GM12878 (cell line): ENCODE results near the gene SLX9. TPM values are rescaled to one million over a fixed set of nuclear protein-coding genes. Genes with fewer than 3 reads are reported as not detected.

Experiments
- ATAC-seq: fragments of 200-7000 bp; cut with Tn5 transposase; 3 replicates; pipeline ENCODE4 v1.9.1; 2020; ENCODE audit warnings: mild to moderate bottlenecking, moderate library complexity
- BruUV-seq: library from RNA; stranded (reverse); fragments of 400-500 nt; replicated peaks from 2 replicates; lab custom pipeline; 2021; lab: Mats Ljungman, UMichigan
- CTCF ChIA-PET: fragments of 300-600 bp; sonication (Branson Sonifier 250); formaldehyde crosslinking; extraction: SDS; loops from one replicate; lab custom pipeline; 2021; ENCODE audit warnings: inconsistent platforms; lab: Yijun Ruan, JAX
- POLR2A ChIA-PET: fragments of 350-600 bp; formaldehyde crosslinking; extraction: SDS; loops from one replicate; lab custom pipeline; 2021; ENCODE audit warnings: inconsistent platforms; lab: Charles Lee
- RAD21 ChIA-PET: fragments of 300-600 bp; sonication (Branson Sonifier 250); formaldehyde crosslinking; loops from one replicate; lab custom pipeline; 2023; ENCODE audit warnings: antibody characterized with exemption; ENCODE audit not compliant: unreplicated experiment; lab: Charles Lee
- SMC1A ChIA-PET: fragments of 300-600 bp; sonication (Branson Sonifier 250); formaldehyde crosslinking; loops from one replicate; lab custom pipeline; 2023; ENCODE audit not compliant: unreplicated experiment, uncharacterized antibody; lab: Charles Lee
- DNase-seq: peaks from one replicate; pipeline ENCODE4 v3.0.0-alpha.2; 2011; ENCODE audit warnings: low read depth, low spot score
- FAIRE-seq: peaks from 3 replicates; lab custom pipeline; 2011; peaks lifted over from hg19 to GRCh38; lab: Jason Lieb, UNC
- H2AFZ ChIP-seq: 2 replicates; pipeline ENCODE4 v1.6.0; 2011; ENCODE audit warnings: low read depth, low read length, control low read depth; ENCODE audit not compliant: control insufficient read depth
- H3K27ac ChIP-seq: 2 replicates; pipeline ENCODE4 v1.5.1; 2011; ENCODE audit warnings: control low read depth; ENCODE audit not compliant: control insufficient read depth, insufficient read depth
- H3K27me3 ChIP-seq, 2 experiments: replicated peaks in 1 of 2; 2 replicates each; pipeline versions ENCODE4 v1.6.0 to v1.6.1; 2011; ENCODE audit warnings: low read length in 1 of 2; ENCODE audit not compliant: control insufficient read depth in 2 of 2, insufficient read depth in 2 of 2
- H3K36me3 ChIP-seq, 2 experiments: 2 replicates each; pipeline ENCODE4 v1.5.1; 2011; ENCODE audit warnings: low read length in 1 of 2; ENCODE audit not compliant: control insufficient read depth in 2 of 2, insufficient read depth in 2 of 2
- H3K4me1 ChIP-seq: 2 replicates; pipeline ENCODE4 v1.6.1; 2011; ENCODE audit warnings: mild to moderate bottlenecking, low read length, moderate library complexity, mixed read lengths; ENCODE audit not compliant: control insufficient read depth, insufficient read depth
- H3K4me2 ChIP-seq: 2 replicates; pipeline ENCODE4 v1.6.0; 2011; ENCODE audit warnings: control low read depth; ENCODE audit not compliant: control insufficient read depth, insufficient read depth
- H3K4me3 ChIP-seq: fragments of 200-600 bp; sonication (generic); 2 replicates; pipeline ENCODE4 v1.5.1; 2016
- H3K79me2 ChIP-seq: 2 replicates; pipeline ENCODE4 v1.6.0; 2011; ENCODE audit warnings: low read length; ENCODE audit not compliant: control insufficient read depth, insufficient read depth
- H3K9ac ChIP-seq: 2 replicates; pipeline ENCODE4 v1.8.0; 2011; ENCODE audit warnings: low read length, control low read depth, mixed read lengths; ENCODE audit not compliant: control insufficient read depth, insufficient read depth
- H3K9me3 ChIP-seq: replicated peaks from 3 replicates; pipeline ENCODE4 v1.5.1; 2011; ENCODE audit warnings: mild to moderate bottlenecking, low read length; ENCODE audit not compliant: control insufficient read depth, insufficient read depth
- H4K20me1 ChIP-seq: 2 replicates; pipeline ENCODE4 v1.6.0; 2011; ENCODE audit not compliant: control insufficient read depth, insufficient read depth
- BACH1 ChIP-seq: fragments of 450-650 bp; IDR thresholded peaks from 2 replicates; pipeline ENCODE4 v1.6.1; 2017; ENCODE audit warnings: mild to moderate bottlenecking, borderline replicate concordance
- BCLAF1 ChIP-seq: fragments of 450-650 bp; IDR thresholded peaks from 2 replicates; pipeline ENCODE4 v1.6.1; 2017; ENCODE audit warnings: antibody characterized with exemption, mild to moderate bottlenecking, moderate library complexity
- CHD2 ChIP-seq: IDR thresholded peaks from 2 replicates; pipeline ENCODE4 v1.6.1; 2011; ENCODE audit warnings: low read depth, low read length, improper control_type of control experiment, borderline replicate concordance
- DPF2 ChIP-seq: fragments of 450-650 bp; IDR thresholded peaks from 2 replicates; pipeline ENCODE4 v1.6.1; 2017; ENCODE audit warnings: mild to moderate bottlenecking
- E2F4 ChIP-seq: IDR thresholded peaks from 2 replicates; pipeline ENCODE4 v1.6.1; 2012; ENCODE audit warnings: low read depth, low read length, improper control_type of control experiment
- EZH2 ChIP-seq: IDR thresholded peaks from 2 replicates; pipeline ENCODE4 v1.6.1; 2012; ENCODE audit warnings: low read depth, mild to moderate bottlenecking, control low read depth, inconsistent platforms, low read length, borderline replicate concordance; ENCODE audit not compliant: control insufficient read depth
- HDAC6 ChIP-seq: fragments of 200-600 bp; sonication (generic); IDR thresholded peaks from one replicate; pipeline ENCODE4 v1.8.0; 2017; ENCODE audit warnings: antibody characterized with exemption; ENCODE audit not compliant: unreplicated experiment
- IRF4 ChIP-seq: IDR thresholded peaks from 2 replicates; pipeline ENCODE4 v1.6.1; 2011; ENCODE audit warnings: low read depth, low read length
- LARP7 ChIP-seq: fragments of 450-650 bp; IDR thresholded peaks from 2 replicates; pipeline ENCODE4 v1.6.1; 2017; ENCODE audit warnings: mild to moderate bottlenecking
- MTA2 ChIP-seq: fragments of 450-650 bp; IDR thresholded peaks from 2 replicates; pipeline ENCODE4 v1.6.1; 2016; ENCODE audit warnings: low read depth, mild to moderate bottlenecking, moderate library complexity
- MYC ChIP-seq: IDR thresholded peaks from 2 replicates; pipeline ENCODE4 v1.6.1; 2011; ENCODE audit warnings: mild to moderate bottlenecking, low read length, moderate library complexity, inconsistent platforms; ENCODE audit not compliant: insufficient read depth, insufficient replicate concordance, insufficient read length, severe bottlenecking
- PAX5 ChIP-seq: IDR thresholded peaks from 2 replicates; pipeline ENCODE4 v1.6.1; 2011; ENCODE audit warnings: low read depth, low read length, borderline replicate concordance
- PAX8 ChIP-seq: fragments of 450-650 bp; IDR thresholded peaks from 2 replicates; pipeline ENCODE4 v1.6.1; 2017; ENCODE audit warnings: mild to moderate bottlenecking, moderate library complexity
- PBX3 ChIP-seq: IDR thresholded peaks from 2 replicates; pipeline ENCODE4 v1.6.1; 2011; ENCODE audit warnings: mild to moderate bottlenecking, low read depth, low read length, moderate library complexity; ENCODE audit not compliant: insufficient replicate concordance
- PKNOX1 ChIP-seq: fragments of 450-650 bp; IDR thresholded peaks from 2 replicates; pipeline ENCODE4 v1.6.1; 2016; ENCODE audit warnings: mild to moderate bottlenecking
- STAT3 ChIP-seq: IDR thresholded peaks from 2 replicates; pipeline ENCODE4 v1.6.1; 2011; ENCODE audit warnings: low read depth, low read length, improper control_type of control experiment
- ZNF207 ChIP-seq: fragments of 450-650 bp; IDR thresholded peaks from 2 replicates; pipeline ENCODE4 v1.6.1; 2014; ENCODE audit warnings: antibody characterized with exemption, mild to moderate bottlenecking, borderline replicate concordance
- WGBS: methylation state at CpG from one replicate; pipeline ENCODE4 v1.1.6; 2016; ENCODE audit warnings: low lambda C conversion rate; ENCODE audit not compliant: insufficient replicate concordance, insufficient coverage; ENCODE audit errors: missing lambda C conversion rate; 5-methylcytosine and 5-hydroxymethylcytosine counted together
- in situ Hi-C: fragments of 300-500 bp; cut with MboI; formaldehyde crosslinking; loops from 9 replicates; pipeline ENCODE4 v1.14.3; 2018; ENCODE audit warnings: mixed read lengths
- intact Hi-C: fragments of 100-400 bp; cut with micrococcal nuclease; formaldehyde crosslinking; loops from one replicate; pipeline ENCODE4 v1.14.2; 2022; ENCODE audit not compliant: unreplicated experiment
- polyA plus RNA-seq, 11 experiments: library from polyadenylated mRNA; depleted of rRNA in 4 of 11; unstranded in 6 of 11; stranded (reverse) in 5 of 11; fragments of >200 nt; fragmentation: Nextera tagmentation in 4 of 11; fragmentation: Illumina TruSeq in 1 of 11; extraction: Ambion mirVana in 4 of 11; extraction: Trizol in 1 of 11; gene quantifications; 1 replicate in 1 of 11; 2 replicates in 10 of 11; pipeline versions ENCODE4 v1.2.1 to v1.2.3, GENCODE V29; 2011 to 2016; ENCODE audit warnings: inconsistent platforms in 2 of 11, missing spikeins in 2 of 11, low read depth in 1 of 11
- total RNA-seq, 4 experiments: library from RNA; depleted of rRNA in 3 of 4; stranded (reverse); fragments of >200 nt in 3 of 4; fragmentation: Illumina TruSeq in 1 of 4; extraction: Trizol in 1 of 4; gene quantifications; 2 replicates each; pipeline versions ENCODE4 v1.2.1 to v1.2.3, GENCODE V29; 2013 to 2021

SLX9 gene
- total and polyA plus RNA-seq, 10 of the 15 experiments (the other 5 are each of a cell fraction or from before 2014, with no cell fraction given) = 0.69 to 81.3 (median 33.9) TPM

GRCh38 chr21:44953628-44954021 lies 13.8 kb downstream of the SLX9 start:
- BruUV-seq = no TSS peak
- FAIRE-seq (no peak), ATAC-seq (no peak), DNase-seq (no peak)
- Histone ChIP-seq H3K4me1 (no peaks in the 10 kb centered on the region), H3K4me3 (no peak overlapping the region), H3K79me2 (peaks cover 5% of the 10 kb centered on the region), H3K27me3 (no peaks in the 10 kb centered on the region), H3K4me2 (no peak overlapping the region), H3K27ac (no peak overlapping the region), H3K9me3 (no peaks in the 10 kb centered on the region), H3K36me3 (peaks cover 6 to 42% of the 10 kb centered on the region in 2 experiments; a peak in 3 of 4 replicates), H2AFZ (no peak overlapping the region), H4K20me1 (peaks cover 6% of the 10 kb centered on the region; the same call in 1 of the 2 replicates), H3K9ac (no peak overlapping the region)
- CTCF ChIA-PET = interaction anchor here (2.4 to 7.2 kb wide), 2 partner anchors 176 to 184 kb away, joined by 18 to 47 read pairs; no protein-coding TSS in a partner anchor
- intact Hi-C loops (no loop called here), in situ Hi-C loops (no loop called here)
- POLR2A ChIA-PET = no interaction called here
- RAD21 ChIA-PET = interaction anchor here (1.2 to 11.2 kb wide), 3 partner anchors 12 to 185 kb away, joined by 4 to 141 read pairs (median 104); no protein-coding TSS in a partner anchor
- WGBS = 94% methylated on average over 13 of the region's 13 CpGs
- SMC1A ChIA-PET = interaction anchor here (0.8 kb wide), 1 partner anchor 185 kb away, joined by 3 read pairs; no protein-coding TSS in a partner anchor
- TF ChIP-seq PBX3 (no peak), BCLAF1 (no peak), PKNOX1 (no peak), HDAC6 (no peak), MTA2 (no peak), PAX8 (no peak), PAX5 (no peak), ZNF207 (no peak), DPF2 (no peak), LARP7 (no peak), IRF4 (no peak), STAT3 (no peak), CHD2 (no peak), EZH2 (no peak), MYC (no peak), E2F4 (no peak), BACH1 (no peak)
